ENCODE measurements around the gene GSAP. TPM values are rescaled to one million over a fixed set of nuclear protein-coding genes. Genes with fewer than 3 reads are reported as not detected.

GSAP gene
- total and polyA plus RNA-seq, 12 donors, result 1.7 to 23.7 (median 7.9) TPM

- Histone ChIP-seq H3K4me3 (no peak overlapping the region), H3K9me3 (no peaks in the 10 kb centered on the region), H3K36me3 (no peaks in the 10 kb centered on the region), H3K27me3 (no peaks in the 10 kb centered on the region), H3K4me1 (peaks cover 0 to 13% (median 0%) of the 10 kb centered on the region in 9 donors), H3K27ac (no peak overlapping the region)
- ATAC-seq (no peak), DNase-seq (no peak)
- TF ChIP-seq, protein P1, sequence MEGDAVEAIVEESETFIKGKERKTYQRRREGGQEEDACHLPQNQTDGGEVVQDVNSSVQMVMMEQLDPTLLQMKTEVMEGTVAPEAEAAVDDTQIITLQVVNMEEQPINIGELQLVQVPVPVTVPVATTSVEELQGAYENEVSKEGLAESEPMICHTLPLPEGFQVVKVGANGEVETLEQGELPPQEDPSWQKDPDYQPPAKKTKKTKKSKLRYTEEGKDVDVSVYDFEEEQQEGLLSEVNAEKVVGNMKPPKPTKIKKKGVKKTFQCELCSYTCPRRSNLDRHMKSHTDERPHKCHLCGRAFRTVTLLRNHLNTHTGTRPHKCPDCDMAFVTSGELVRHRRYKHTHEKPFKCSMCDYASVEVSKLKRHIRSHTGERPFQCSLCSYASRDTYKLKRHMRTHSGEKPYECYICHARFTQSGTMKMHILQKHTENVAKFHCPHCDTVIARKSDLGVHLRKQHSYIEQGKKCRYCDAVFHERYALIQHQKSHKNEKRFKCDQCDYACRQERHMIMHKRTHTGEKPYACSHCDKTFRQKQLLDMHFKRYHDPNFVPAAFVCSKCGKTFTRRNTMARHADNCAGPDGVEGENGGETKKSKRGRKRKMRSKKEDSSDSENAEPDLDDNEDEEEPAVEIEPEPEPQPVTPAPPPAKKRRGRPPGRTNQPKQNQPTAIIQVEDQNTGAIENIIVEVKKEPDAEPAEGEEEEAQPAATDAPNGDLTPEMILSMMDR (IDR thresholded peaks at IDR 0.05), result no peak
- 78 to 89% methylated on average over 2 of the region's 2 CpGs for WGBS, 2 donors
- intact Hi-C loops (cut with DNase I), result loop anchor here in 4 of 10 donors (5.0 to 10.0 kb wide), 4 partner anchors 164 to 1831 kb away; no protein-coding TSS in a partner anchor
Observed at GRCh38 chr7:77441046-77441445, 24.9 kb upstream of the GSAP start.

DNA sequence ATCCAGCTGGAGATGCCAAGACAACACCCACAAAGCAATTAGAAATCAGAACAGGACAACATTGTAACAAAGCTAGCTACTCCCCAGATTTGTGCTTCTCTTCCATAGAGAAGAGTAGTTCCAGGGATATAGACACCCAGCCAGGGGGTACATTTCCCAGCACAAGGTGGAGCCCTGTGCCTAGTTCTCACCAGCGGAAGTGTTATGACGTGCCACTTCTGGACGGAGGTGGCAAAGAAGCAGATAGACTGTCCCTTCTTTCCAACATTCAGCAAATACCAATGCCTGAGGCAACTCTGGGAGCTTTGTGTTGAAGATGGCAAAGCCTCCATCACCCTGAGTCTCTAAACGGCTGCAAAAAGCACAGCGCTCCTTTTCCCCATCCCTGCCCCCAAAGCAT is 23.4 kb upstream of the GSAP start:
- Histone ChIP-seq H3K4me3 (no peak overlapping the region), H3K36me3 (no peaks in the 10 kb centered on the region), H3K27me3 (no peaks in the 10 kb centered on the region), H3K4me1 (peaks cover 0 to 22% (median 0%) of the 10 kb centered on the region in 9 donors), H3K27ac (no peak overlapping the region), H3K9me3 (no peaks in the 10 kb centered on the region)
- WGBS, 2 donors, result 35 to 43% methylated on average over 5 of the region's 5 CpGs
- ATAC-seq (peak in 7 of 8 donors; percentile 64 to 94 (median 85)), DNase-seq (peak in 1 of 2 donors; percentile 48)
- intact Hi-C loops (cut with DNase I), result loop anchor here in 3 of 10 donors (10.0 kb wide), 3 partner anchors 155 to 315 kb away; no protein-coding TSS in a partner anchor
- TF ChIP-seq, protein P1 (IDR thresholded peaks at IDR 0.05), result peak in 8 of 9 donors; percentile 33 to 67 (median 45)

- no peaks in the 10 kb centered on the region for H3K27me3 ChIP-seq
- H3K4me3 ChIP-seq, result no peak overlapping the region
- WGBS, 2 donors, result 100% methylated on average over 1 of the region's 1 CpG
- H3K36me3 ChIP-seq, result no peaks in the 10 kb centered on the region
- DNase-seq, result no peak
- H3K27ac ChIP-seq, result no peak overlapping the region
- intact Hi-C loops (cut with DNase I), result loop anchor here in 3 of 10 donors (10.0 kb wide), 3 partner anchors 157 to 317 kb away; no protein-coding TSS in a partner anchor
- TF ChIP-seq, protein P1 (IDR thresholded peaks at IDR 0.05), result no peak
- H3K9me3 ChIP-seq, result no peaks in the 10 kb centered on the region
- peaks cover 0 to 32% (median 0%) of the 10 kb centered on the region in 9 donors for H3K4me1 ChIP-seq
- no peak for ATAC-seq
Observed at GRCh38 chr7:77438131-77438530, 22.0 kb upstream of the GSAP start.

DNA sequence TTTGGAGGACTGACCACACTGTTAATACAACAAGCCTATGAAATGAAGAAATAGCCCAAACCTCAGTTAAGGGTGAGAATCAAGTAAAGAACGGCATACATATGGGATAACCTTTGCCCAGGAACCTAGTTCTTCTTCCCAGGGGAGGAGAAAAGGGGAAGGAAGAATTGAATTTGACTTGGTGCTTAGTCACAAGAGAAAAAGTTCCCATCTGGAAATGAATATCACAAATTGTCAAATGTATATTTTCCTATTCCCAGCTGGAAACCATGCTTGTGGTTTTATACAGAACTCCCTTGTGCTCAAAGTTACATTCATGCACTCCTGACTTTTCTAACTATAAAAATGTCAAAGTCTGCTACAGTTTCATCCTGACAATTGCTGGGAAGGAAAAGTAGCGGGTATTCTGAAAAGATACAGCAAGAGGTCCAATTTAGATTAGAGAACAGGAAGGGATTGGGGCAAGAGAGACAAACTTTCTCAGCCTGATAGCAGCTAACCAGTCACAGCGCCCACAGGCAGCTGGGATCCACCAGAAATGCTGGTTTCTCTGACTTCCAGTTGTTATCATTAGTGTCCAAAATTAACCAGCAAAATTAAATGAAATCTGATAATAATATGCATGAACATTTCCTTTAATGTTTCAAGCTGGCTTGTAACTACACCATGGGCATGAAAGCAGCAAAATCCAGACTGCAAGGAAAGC is 18.6 kb upstream of the GSAP start:
- Histone ChIP-seq H3K36me3 (no peaks in the 10 kb centered on the region), H3K9me3 (no peaks in the 10 kb centered on the region), H3K27ac (peak overlapping the region in 1 of 10 donors; percentile 32), H3K4me1 (peaks cover 0 to 27% (median 0%) of the 10 kb centered on the region in 9 donors), H3K27me3 (no peaks in the 10 kb centered on the region), H3K4me3 (no peak overlapping the region)
- WGBS, 2 donors, result 80 to 88% methylated on average over 3 of the region's 3 CpGs
- no peak for DNase-seq
- TF ChIP-seq, protein P1 (IDR thresholded peaks at IDR 0.05), result no peak
- no peak for ATAC-seq
- intact Hi-C loops (cut with DNase I), result loop anchor here in 3 of 10 donors (10.0 kb wide), 3 partner anchors 160 to 320 kb away; no protein-coding TSS in a partner anchor
